ENCODE data around the gene ERC2.

ERC2 gene

DNA sequence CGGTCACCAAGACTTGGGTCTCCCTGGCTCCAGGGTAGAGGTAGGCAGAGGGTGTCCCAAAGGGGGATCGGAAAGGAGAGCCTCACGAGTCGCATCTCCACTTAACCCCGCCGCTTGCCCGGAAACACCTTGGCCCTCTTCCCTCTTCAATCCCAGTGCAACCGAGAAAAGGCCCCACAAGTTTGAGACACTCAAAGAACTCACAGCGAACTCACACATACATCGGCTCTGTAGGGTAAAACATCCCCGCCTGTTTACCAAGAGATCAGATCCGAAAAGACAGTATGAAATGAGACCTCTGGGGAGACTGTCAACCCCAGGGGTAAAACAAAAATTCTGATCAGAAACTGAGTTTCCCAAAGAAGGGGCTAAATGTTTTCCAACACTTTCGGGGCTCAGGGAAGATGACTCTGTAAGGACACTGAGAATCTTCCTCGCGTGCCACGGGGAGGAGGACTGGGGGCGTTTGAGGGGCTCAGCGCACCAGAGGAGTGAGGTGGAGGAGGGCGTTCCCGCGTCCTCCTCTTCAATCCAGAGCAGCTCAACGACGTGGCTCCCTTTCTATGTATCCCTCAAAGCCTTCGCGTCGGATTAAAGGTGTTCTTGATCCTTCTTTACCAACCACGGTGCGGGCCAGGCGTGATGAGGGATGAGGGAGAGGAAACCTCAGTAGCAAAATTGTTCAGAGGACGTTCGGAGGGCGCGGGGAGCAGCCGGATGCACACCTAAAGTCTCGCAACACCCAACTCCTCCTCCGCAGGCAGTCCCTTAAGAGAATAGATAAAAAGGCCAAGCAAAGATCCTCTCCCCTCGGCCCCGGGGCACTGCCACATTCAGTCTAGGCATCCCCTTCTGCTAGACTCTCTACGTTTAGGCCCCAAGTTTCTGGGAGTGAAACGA is 984.8 kb downstream of the ERC2 start:
- ATAC-seq: no peak

DNA sequence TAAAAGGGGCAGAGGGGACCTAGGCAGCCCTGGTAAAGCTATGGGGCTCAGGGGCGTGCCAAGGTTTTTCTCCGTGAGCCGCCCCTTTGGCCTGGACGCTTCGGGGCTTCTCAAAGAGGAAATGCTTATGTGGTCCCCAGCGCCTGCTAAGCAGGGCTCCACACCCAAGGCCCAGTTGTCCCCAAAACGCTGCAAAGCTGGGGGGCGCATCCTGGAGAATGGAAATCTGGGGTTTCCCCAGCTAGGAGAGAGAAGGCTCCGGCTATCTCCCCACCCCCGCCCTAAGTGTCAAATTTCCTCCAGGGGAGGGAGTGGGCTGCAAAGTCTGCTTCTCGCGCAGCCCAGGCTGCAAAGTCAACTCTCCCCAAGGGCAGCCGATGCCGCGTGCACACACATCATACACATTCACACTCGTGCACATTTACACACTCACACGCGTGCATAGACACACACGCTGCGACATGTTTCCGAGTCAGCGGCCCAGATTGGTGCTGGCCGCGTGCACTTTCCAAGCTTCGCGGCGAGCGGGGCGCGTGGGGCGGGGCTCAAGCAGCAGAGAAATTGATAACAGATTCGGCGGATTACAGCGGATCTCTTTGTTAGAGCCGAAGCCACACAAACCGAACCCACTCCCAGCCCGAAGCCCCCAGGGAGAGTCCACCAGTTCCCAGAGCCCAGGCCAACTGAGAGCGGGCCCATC is 985.6 kb downstream of the ERC2 start:
- no peak for TF ChIP-seq BACH2 (CRISPR knock-in tag; IDR thresholded peaks at IDR 0.05; ENCODE audit: borderline replicate concordance)
- no peak for TF ChIP-seq ZC3H10 (CRISPR knock-in tag; IDR thresholded peaks at IDR 0.05)
- TF ChIP-seq TCF4 (CRISPR knock-in tag; IDR thresholded peaks at IDR 0.05; ENCODE audit: borderline replicate concordance): no peak
- no peak for TF ChIP-seq CSDC2 (CRISPR knock-in tag; IDR thresholded peaks at IDR 0.05)
- no peak for TF ChIP-seq GLIS3 (CRISPR knock-in tag; IDR thresholded peaks at IDR 0.05)
- no peak for TF ChIP-seq SNAI2 (CRISPR knock-in tag; IDR thresholded peaks at IDR 0.05)
- no peak for TF ChIP-seq ISL1 (CRISPR knock-in tag; IDR thresholded peaks at IDR 0.05)
- TF ChIP-seq ESRRG (CRISPR knock-in tag; IDR thresholded peaks at IDR 0.05): no peak
- TF ChIP-seq RARB (CRISPR knock-in tag; IDR thresholded peaks at IDR 0.05): no peak
- TF ChIP-seq, protein P1, sequence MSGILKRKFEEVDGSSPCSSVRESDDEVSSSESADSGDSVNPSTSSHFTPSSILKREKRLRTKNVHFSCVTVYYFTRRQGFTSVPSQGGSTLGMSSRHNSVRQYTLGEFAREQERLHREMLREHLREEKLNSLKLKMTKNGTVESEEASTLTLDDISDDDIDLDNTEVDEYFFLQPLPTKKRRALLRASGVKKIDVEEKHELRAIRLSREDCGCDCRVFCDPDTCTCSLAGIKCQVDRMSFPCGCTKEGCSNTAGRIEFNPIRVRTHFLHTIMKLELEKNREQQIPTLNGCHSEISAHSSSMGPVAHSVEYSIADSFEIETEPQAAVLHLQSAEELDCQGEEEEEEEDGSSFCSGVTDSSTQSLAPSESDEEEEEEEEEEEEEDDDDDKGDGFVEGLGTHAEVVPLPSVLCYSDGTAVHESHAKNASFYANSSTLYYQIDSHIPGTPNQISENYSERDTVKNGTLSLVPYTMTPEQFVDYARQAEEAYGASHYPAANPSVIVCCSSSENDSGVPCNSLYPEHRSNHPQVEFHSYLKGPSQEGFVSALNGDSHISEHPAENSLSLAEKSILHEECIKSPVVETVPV (CRISPR knock-in tag; IDR thresholded peaks at IDR 0.05): no peak
- TF ChIP-seq, protein P2, sequence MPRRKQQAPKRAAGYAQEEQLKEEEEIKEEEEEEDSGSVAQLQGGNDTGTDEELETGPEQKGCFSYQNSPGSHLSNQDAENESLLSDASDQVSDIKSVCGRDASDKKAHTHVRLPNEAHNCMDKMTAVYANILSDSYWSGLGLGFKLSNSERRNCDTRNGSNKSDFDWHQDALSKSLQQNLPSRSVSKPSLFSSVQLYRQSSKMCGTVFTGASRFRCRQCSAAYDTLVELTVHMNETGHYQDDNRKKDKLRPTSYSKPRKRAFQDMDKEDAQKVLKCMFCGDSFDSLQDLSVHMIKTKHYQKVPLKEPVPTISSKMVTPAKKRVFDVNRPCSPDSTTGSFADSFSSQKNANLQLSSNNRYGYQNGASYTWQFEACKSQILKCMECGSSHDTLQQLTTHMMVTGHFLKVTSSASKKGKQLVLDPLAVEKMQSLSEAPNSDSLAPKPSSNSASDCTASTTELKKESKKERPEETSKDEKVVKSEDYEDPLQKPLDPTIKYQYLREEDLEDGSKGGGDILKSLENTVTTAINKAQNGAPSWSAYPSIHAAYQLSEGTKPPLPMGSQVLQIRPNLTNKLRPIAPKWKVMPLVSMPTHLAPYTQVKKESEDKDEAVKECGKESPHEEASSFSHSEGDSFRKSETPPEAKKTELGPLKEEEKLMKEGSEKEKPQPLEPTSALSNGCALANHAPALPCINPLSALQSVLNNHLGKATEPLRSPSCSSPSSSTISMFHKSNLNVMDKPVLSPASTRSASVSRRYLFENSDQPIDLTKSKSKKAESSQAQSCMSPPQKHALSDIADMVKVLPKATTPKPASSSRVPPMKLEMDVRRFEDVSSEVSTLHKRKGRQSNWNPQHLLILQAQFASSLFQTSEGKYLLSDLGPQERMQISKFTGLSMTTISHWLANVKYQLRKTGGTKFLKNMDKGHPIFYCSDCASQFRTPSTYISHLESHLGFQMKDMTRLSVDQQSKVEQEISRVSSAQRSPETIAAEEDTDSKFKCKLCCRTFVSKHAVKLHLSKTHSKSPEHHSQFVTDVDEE (CRISPR knock-in tag; IDR thresholded peaks at IDR 0.05): no peak
- no peak for TF ChIP-seq ARNTL (CRISPR knock-in tag; IDR thresholded peaks at IDR 0.05; ENCODE audit: borderline replicate concordance, low read depth)
- TF ChIP-seq ZFP3 (CRISPR knock-in tag; IDR thresholded peaks at IDR 0.05): no peak
- no peak for TF ChIP-seq OSR1 (CRISPR knock-in tag; IDR thresholded peaks at IDR 0.05)
- no peak for TF ChIP-seq ZFP30 (CRISPR knock-in tag; IDR thresholded peaks at IDR 0.05)
- TF ChIP-seq, protein P3, sequence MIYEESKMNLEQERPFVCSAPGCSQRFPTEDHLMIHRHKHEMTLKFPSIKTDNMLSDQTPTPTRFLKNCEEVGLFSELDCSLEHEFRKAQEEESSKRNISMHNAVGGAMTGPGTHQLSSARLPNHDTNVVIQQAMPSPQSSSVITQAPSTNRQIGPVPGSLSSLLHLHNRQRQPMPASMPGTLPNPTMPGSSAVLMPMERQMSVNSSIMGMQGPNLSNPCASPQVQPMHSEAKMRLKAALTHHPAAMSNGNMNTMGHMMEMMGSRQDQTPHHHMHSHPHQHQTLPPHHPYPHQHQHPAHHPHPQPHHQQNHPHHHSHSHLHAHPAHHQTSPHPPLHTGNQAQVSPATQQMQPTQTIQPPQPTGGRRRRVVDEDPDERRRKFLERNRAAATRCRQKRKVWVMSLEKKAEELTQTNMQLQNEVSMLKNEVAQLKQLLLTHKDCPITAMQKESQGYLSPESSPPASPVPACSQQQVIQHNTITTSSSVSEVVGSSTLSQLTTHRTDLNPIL (CRISPR knock-in tag; IDR thresholded peaks at IDR 0.05; ENCODE audit: low read depth): no peak
- TF ChIP-seq TOX (CRISPR knock-in tag; IDR thresholded peaks at IDR 0.05; ENCODE audit: borderline replicate concordance): no peak
- TF ChIP-seq, protein P4, sequence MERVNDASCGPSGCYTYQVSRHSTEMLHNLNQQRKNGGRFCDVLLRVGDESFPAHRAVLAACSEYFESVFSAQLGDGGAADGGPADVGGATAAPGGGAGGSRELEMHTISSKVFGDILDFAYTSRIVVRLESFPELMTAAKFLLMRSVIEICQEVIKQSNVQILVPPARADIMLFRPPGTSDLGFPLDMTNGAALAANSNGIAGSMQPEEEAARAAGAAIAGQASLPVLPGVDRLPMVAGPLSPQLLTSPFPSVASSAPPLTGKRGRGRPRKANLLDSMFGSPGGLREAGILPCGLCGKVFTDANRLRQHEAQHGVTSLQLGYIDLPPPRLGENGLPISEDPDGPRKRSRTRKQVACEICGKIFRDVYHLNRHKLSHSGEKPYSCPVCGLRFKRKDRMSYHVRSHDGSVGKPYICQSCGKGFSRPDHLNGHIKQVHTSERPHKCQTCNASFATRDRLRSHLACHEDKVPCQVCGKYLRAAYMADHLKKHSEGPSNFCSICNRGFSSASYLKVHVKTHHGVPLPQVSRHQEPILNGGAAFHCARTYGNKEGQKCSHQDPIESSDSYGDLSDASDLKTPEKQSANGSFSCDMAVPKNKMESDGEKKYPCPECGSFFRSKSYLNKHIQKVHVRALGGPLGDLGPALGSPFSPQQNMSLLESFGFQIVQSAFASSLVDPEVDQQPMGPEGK (CRISPR knock-in tag; IDR thresholded peaks at IDR 0.05; ENCODE audit: borderline replicate concordance): no peak
- no peak for TF ChIP-seq PPARA (CRISPR knock-in tag; IDR thresholded peaks at IDR 0.05; ENCODE audit: borderline replicate concordance)
- no peak for ATAC-seq

More for the DNA sequence above, 984.8 kb downstream of the ERC2 start:
- TF ChIP-seq ARNTL (CRISPR knock-in tag; IDR thresholded peaks at IDR 0.05; ENCODE audit: borderline replicate concordance, low read depth): no peak

DNA sequence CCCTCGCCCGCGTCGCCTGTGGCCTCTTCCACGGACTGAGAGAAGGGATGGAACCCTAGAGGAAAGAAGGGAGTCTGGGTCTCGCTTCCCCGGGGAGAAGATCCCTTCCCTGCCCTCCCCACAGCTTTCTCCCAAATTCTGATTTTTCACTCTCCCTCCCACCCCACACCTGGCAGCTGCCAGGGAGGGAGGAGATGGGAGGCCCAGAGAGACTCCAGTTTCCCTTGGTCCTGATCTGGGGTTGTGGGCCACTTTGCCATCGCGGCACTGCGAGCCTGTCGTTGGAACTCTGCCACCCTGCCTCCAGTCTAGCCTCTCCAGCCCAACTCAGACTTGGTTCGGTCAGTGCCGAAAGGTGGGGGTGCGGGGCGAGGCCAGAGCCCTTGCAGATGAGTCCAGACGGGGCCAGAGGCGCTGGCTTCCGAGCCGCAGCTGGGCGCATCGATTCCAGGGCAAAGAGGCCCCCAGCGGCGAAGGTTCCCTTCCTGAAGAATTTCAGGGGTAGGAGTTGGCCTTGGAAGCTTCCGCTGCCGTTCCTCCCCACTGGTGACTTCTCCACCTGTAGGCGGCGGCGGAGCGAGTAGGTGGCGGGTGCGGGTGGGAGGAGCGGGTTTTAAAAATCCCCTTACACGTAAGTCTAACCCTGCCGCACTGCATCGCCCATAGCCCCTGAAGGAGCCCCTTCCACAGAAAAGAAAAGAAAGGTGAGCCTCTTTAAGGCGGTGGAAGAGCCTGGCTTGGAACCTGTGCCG is 986.3 kb downstream of the ERC2 start:
- TF ChIP-seq ZNF70 (CRISPR knock-in tag; IDR thresholded peaks at IDR 0.05) (no peak), CSDC2 (CRISPR knock-in tag; IDR thresholded peaks at IDR 0.05) (no peak), OSR1 (CRISPR knock-in tag; IDR thresholded peaks at IDR 0.05) (no peak), ZFP3 (CRISPR knock-in tag; IDR thresholded peaks at IDR 0.05) (no peak)
- ATAC-seq: no peak

Measured in SK-N-SH treated with all-trans-retinoic acid at 6 μM for 48 hours (cell line).